GM12874 (cell line): ENCODE measurements around the gene HDAC9.

Experiments
- TF ChIP-seq, protein P1 (sequence below): IDR thresholded peaks from 2 replicates; pipeline ENCODE4 v1.5.1; 2011; ENCODE audit warnings: low read depth, mild to moderate bottlenecking, control low read depth, low read length, moderate library complexity; ENCODE audit not compliant: insufficient read depth

HDAC9 gene

DNA sequence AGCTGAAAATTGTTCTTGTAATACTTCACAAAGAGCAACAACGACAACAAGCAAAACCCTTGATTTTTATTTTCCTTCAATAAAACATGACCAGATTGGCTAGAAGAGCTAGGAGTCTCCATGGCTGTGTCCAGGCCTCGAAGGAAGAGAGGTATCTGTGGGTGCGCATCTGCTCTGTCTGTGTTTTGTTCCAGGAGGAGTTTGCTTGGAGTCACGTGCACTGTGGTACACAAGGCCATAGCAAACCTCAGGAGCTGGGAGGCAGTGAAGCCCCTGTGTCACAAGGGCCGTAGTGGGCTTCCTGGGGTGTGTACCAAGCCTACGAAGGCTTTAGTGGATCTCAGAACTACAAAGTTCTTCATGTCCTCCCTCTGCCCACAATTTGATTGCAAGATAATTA, 350.2 kb downstream of the HDAC9 start:
- TF ChIP-seq, protein P1, sequence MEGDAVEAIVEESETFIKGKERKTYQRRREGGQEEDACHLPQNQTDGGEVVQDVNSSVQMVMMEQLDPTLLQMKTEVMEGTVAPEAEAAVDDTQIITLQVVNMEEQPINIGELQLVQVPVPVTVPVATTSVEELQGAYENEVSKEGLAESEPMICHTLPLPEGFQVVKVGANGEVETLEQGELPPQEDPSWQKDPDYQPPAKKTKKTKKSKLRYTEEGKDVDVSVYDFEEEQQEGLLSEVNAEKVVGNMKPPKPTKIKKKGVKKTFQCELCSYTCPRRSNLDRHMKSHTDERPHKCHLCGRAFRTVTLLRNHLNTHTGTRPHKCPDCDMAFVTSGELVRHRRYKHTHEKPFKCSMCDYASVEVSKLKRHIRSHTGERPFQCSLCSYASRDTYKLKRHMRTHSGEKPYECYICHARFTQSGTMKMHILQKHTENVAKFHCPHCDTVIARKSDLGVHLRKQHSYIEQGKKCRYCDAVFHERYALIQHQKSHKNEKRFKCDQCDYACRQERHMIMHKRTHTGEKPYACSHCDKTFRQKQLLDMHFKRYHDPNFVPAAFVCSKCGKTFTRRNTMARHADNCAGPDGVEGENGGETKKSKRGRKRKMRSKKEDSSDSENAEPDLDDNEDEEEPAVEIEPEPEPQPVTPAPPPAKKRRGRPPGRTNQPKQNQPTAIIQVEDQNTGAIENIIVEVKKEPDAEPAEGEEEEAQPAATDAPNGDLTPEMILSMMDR, result no peak

DNA sequence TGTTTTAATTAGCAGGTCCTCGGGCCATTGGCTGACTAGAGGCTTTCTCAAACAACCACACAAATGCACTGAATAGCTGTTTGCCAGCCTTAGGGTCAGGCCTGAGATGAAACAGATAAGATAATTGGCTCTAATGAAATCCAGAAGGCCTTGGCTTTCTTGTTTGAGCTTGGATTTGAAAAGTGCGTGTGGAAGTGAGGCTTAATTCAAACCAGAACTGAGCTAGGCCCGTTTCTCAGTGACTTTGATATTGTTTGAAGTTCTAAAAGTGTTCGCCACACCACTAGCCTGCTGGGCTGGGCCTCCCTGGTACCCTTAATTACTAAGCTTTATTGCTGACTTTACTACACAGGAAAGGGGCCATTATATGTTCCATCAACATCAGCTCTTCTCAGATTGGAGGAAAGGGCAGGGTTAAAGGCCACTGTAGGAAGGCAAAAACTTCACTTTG, 351.2 kb downstream of the HDAC9 start:
- TF ChIP-seq, protein P1, result no peak

DNA sequence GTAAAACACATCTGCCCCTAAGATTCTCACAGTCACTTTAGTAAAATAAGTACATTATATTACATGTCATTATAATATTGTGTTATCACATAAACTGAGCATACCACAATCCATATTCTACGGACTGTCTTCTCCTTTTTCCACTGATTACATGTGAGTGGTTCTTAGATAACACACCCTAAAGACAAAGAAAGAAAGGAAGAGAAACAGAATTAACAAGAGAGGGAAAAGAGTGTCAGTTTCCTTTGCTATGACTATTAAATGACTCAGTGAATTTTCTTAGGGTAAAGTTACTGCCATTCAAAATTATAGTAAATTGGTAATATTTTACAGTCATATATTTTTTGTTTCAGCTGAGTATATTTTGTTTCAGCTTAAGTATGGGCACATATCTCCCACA, 353.6 kb downstream of the HDAC9 start:
- TF ChIP-seq, protein P1, result no peak

DNA sequence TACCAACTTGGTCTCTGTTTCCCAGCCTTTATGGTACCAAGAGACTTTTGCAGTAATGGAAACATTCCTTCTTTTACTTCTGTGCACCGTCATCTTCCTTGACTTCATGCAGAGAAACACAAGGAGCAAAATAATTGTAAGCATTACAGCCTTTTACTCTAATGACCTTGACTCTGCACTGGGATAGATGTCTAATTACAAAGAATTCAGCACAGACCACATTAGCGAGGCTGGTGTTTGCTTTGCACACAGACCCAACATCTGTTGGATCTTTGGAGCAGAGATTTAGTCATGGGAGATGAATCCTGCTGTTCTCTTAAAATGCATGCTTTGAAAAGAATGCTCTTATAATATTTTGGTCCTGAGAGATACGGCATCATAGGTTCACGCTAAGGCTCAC, 360.2 kb downstream of the HDAC9 start:
- TF ChIP-seq, protein P1, result no peak

DNA sequence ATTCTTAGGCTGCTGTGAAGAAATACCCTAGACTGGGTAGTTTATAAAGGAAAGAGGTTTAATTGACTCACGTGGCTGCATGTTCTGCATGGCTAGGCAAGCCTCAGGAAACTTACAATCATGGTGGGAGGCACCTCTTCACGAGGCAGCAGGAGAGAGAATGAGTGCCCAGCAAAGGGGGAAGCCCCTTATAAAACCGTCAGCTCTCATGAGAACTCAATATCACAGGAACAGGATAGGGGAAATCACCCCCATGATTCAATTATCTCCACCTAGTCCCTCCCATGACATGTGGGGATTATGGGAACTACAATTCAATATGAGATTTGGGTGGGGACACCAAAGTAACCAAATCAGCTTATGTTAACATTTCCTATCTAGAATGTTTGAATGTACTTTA, 362.7 kb downstream of the HDAC9 start:
- TF ChIP-seq, protein P1, result no peak

DNA sequence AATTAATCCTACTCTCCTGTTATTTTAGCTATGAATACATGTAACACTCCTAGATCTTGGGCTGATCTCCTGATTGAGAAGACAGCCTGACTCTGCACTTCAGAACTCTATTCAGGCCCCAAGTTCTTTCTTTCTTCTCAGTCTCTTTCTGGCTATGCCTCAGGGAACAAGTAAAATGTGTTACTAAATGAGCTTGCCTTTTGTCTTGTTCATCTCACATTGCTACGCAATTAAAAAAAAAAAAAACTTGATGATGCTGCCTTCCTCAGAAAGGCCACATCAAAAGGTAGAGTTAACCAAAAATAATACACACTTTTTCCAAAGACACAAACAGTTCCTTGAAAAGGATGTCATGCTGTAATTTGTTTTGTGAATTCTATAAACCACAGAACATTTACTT, 363.8 kb downstream of the HDAC9 start:
- TF ChIP-seq, protein P1, result no peak

DNA sequence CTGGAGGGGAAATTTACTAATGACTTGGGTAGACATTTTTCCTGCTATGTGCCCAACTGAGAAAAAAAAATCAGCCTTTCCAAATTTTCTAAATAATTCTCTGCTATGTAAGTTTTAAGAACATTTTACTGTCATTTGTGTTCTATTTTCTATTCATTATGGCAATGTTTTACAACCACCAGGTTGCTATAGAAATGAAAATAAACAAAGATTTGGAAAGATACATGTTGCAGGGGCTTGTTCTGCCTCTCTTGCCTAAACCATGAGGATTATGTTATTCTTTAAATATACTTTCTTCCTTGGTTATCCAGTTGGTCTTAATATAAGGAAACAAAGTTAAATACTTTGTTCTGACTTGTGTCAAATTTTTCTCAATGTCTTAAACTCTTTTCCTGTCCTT, 364.7 kb downstream of the HDAC9 start:
- TF ChIP-seq, protein P1, result no peak
